NCI-H524 treated with DMSO at 0.1 percent for 48 hours (cell line): Measurements from ENCODE around the gene GJA3.
A peak's percentile ranks its signal among the peaks of the same experiment; 100 is the strongest.

Experiments used
- DNase-seq: peaks from one replicate; lab custom pipeline; 2025; lab: John Stamatoyannopoulos, UW

The GJA3 gene

DNA sequence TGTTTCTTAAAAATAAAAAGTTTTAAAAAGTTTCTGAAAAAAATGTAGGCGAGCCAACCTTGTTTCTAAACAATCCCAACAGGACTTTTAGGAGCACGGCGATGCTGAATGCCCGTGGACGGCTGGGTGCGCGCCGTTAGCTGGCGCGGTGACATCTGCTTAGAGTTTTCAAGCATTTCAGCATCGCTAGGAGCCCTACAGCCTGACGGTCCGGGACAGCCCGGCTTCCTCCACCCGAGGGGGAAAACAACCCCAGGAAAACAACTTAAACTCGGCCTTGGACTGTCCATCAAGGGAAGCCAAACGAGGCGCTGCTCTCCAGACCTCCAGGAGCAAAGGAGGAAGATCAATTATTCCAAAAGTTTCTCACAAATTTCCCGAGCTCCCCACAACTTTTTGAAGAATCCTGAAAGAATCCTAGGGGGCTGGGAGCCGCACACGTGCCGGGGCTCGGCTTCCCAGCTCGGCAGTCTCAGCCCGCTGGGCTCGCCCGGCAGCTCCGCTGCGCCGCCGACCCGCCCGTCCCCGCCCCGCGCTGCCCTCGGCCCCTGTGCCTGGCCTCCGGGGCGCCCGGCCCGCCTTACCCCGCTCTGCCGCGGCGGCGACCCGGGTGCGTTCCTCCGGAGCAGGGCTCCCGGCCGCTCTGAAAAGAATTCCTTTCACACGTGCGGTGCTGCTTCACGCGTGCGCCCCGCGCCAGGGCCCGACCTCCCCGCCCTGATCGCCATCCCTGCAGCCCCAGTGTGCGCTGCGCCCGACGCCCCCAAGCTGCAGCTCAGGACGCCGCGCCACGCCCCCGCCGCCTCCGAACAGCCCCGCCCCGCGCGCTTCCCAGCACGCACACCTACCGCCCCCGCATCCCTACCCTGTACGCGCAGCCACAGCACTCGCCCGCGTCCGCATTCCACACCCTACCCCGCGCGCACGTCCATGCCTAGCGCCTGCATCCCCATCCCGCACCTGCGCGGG, at the start of gene GJA3:
Gene GJA3 (minus strand): TSS at position 747 of the 969 bp plus-strand sequence. CDS start 17,764 bp downstream, outside the sequence.
- DNase-seq = no peak

DNA sequence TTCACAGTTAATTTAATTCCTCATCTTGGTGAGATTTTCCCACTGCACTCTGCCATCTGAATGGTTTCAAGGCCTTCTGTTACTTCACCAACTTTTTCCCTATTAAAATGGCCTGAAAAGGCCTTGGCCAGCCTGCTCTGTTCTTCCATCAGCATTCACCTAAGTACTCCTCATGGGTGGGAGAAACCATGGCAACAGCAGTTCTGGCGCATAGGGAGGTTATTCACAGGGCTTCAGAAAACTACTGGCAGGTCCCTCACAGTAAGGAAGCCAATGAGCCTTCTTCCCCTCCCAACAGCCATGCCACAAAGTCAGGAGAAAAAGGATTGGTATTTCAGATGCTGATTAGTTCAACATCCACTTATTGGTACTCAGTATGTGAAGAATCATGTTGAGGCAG, 49.1 kb upstream of the GJA3 start:
- no peak for DNase-seq

DNA sequence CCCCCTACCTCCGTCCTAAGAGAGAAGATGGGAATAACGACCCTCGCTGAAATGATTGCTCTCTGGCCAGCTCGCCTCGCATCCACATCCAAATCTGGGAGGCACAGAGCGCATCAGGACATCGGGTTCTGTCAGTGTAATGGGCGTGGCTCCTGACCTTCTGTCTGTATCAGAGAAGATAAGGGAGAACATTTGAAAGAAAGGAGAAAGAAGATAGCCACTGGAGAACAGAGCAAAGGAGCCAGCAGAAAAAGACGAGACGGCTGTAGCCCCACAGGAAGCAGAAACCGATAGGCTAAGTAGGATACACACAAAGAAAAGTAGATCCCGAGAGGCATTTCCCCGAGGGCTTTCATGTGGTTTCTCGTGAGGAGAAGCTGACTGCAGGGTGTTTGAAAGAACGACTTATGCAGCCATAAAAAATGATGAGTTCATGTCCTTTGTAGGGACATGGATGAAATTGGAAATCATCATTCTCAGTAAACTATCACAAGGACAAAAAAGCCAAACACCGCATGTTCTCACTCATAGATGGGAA, 45.9 kb upstream of the GJA3 start:
- no peak for DNase-seq

DNA sequence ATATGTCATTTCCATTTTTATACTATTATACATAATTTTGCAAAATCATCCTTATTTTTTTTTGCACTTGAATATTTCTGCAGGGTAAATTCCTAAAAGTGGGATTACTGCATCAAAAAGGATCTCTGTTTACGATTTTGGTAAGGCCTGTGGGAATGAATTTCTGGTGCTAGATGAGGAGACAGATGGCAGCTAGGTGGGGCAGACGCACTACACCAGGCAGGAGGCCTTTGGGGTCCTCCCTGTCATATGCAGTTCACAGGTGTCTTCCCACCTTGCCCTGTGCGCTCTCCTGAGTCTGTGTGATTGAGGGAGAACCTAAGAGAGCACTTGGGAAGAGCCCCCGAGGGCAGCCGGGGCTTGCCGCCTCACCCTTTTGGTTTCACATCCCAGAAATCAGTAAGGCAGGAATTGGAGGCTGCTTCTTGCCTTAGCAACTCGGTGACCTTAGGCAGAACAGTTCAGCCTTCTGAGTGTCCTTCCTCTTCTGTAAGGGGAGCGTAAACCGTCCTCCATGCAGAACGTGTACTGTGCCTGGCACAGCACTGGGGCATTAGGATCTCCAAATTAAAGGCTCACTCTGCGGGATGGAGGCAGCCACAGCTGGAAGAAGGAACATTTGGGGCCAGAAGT, 45.3 kb upstream of the GJA3 start:
- DNase-seq = no peak

DNA sequence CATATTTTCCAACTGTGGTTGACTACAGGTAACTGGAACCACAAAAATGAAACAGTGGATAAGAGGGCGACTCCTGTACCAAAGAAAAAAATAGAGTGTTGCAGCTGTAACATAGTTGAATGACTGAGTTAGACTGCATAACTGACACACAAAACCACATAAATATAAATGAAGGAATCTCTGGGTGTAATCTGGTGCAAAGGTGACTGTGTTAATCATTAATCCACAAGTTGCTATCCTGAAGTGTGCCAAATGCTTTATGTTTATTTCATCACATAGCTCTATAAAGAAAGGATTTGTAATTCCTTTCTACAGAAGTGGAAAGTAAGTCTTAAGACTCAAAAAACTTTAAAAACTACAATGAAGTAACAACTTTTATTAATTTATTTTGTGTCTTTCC, 37.9 kb upstream of the GJA3 start:
- DNase-seq = no peak

DNA sequence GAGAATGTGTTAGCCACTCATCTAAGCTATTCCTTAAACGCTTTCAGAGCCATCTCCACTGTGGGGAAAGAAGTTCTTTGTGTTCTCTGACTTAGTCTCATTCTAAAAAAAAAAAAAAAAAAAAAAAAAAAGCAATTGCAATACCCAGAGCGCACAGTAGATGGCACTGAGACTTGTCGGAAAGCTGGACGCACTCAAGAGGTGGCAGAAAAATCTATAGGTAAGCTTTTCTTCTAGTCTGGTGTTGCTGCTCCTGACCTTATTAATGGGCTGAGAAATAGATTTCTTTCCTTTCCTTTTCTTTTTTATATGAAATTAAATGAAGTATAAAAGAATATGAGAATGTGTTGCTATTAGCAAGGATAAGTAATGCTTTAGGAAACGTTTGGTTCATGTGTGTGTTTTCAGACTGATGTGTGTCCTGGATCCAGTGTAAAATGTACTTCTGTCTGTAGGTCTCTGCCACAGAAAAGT, 36.5 kb upstream of the GJA3 start:
- DNase-seq = peak; percentile 23

DNA sequence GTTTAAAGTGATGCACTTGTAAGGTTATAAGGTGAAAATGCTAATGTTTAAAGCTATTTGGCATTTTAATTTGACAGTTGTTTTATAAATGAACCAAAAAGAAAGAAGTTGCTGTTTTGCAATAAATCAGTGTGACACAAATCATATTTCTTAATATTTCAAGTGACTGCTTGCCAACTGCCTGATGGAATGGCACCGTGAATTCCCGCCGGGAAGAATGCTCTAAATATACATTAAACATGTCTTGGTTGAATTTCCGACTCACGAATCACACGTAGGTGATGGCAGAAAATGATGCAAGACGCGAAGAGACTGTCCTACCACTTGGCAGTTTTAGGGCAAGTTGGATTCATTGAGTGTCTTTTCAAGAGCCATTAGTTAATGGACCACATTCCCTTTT, 34.9 kb upstream of the GJA3 start:
- DNase-seq = no peak

DNA sequence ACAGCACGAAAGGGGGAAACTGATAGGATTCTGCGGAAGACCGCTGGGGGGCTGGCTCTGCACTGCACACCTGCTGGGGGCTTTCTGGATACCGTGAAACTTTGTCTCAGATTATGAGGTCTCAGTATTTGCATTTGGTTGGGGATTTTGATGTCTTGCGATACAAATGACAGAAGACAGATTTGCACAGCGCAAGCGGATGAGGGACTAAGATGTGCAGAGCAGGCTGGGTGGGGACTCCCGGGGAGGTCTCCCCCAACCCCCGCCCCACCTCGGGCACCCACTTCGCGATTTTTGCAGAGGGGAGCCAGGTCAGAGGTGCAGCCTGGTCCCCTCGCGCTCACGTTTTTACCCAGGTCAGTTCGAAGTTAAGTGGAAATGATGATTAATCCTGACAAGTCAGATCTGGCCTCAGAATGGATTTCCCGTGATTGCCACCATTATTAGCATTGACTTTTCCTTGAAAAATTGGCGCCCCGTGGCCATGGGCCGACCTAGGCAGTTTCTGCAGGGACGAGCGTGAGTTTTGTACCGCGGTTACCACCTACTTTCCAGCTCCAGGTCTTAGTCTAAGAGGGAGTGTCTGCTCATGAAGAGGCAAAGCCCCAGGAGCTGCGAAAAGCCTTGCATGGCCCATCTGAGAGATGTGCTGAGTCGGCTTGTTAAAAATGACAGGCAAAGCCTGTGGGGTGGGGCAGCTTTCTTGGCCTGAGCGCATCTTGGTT, 33.2 kb upstream of the GJA3 start:
- DNase-seq = no peak

DNA sequence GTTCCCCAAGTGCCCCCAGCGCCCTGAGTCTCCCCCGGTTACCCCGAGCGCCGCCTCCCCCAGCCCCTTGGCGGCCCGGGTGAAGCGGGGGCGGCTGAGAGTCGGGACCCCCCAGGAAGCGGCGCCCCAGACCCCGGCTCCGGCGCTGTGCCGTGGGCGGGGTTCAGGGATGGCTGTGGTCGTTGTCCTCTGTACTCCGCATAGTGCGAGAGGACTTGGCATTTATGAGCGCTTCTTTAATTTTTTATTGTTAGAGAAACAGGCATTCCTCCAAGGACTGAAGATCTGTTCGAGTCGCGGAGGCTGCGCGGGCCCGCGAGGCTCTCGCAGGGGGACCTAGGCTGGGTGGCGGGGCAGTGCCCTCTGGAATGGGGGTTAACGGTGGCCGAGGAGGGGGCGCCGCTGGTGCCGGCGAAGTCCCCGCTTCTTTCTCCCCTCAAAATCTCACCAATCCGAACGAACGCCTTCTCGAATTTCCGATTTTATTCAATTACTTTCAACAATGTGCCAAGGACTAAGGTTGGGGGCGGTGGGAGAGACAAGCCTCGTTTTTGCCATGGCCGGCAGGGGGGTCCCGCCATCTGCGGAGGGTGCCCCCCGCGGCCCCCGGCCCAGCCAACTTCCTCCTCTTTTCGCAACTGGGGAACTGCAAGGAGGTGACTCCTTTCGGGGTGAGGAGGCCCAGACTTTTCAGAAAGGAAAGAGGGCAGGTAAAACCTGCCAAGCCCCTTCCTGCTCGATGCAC, 32.5 kb upstream of the GJA3 start:
- no peak for DNase-seq

DNA sequence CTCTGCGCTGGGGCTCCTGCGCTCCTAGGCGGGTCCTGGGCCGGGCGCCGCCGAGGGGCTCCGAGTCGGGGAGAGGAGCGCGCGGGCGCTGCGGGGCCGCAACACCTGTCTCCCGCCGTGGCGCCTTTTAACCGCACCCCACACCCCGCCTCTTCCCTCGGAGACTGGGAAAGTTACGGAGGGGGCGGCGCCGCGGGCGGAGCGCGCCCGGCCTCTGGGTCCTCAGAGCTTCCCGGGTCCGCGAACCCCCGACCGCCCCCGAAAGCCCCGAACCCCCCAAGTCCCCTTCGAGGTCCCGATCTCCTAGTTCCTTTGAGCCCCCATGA, 31.9 kb upstream of the GJA3 start, which contains the start of gene GJB2:
Gene GJB2 (minus strand): TSS at position 103 of the 326 bp plus-strand sequence. CDS start 3,357 bp downstream, outside the sequence.
- DNase-seq = no peak

DNA sequence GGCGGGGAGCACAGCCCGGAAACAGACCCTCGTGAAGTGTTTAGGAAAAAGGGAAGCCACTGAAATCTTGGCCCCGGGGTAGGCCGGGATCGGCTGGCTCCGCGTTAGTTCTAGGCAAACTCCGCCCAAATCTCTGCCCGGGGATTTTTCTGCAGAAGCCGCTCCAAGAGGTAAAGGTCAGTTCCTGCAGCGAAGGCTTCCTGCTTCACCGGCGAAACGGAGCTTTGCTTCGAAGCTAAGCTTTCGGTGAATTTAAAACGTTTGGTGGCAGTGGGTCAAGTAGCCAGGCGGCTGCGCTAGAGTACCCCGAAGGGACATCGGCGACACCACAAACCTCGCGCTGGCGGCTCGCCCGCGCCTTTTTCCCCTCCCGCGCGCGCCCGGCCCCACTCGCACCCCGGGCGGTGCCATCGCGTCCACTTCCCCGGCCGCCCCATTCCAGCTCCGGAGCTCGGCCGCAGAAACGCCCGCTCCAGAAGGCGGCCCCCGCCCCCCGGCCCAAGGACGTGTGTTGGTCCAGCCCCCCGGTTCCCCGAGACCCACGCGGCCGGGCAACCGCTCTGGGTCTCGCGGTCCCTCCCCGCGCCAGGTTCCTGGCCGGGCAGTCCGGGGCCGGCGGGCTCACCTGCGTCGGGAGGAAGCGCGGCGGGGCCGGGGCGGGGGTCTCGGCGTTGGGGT, 31.4 kb upstream of the GJA3 start:
- DNase-seq = no peak

DNA sequence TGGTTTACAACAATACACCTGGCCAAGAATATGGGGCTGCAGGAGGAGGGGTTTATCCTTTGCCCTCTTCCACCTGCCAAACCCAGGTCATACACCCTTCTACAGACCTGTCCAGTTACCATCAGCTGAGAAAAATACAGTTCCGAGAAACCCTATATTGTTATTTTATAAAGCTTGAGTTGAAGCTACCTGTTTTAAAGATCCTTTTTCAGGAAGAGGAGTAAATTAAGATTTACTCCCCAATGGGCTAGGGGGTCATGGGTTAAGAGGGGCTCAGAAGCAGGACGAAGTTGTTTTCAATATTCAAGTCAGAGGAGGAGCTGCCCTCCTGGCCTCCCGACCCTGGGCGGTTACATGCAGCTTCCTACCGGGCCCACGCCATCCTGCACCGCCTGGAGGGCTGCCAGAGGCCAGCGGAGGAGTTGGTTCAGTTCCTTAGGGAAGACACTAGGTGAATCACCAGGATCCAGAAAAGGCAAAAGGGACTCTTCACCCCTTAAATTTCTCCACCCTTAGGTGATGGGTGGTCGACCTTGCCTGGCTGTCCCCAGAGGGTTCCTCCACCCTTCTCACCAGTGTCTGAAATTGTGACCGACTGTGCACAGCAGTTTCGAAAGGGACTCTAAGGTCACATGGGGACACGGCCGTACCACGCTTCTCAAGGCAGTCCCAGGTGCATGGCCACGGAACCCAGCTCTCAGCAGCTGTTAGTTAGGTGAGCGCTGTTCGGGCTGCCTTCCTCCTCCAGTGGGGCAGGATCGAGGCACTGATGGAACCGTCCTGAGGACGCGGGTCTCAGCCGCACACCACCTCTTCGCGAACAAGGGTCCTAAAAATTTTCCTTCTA, 30.7 kb upstream of the GJA3 start:
- DNase-seq = no peak

DNA sequence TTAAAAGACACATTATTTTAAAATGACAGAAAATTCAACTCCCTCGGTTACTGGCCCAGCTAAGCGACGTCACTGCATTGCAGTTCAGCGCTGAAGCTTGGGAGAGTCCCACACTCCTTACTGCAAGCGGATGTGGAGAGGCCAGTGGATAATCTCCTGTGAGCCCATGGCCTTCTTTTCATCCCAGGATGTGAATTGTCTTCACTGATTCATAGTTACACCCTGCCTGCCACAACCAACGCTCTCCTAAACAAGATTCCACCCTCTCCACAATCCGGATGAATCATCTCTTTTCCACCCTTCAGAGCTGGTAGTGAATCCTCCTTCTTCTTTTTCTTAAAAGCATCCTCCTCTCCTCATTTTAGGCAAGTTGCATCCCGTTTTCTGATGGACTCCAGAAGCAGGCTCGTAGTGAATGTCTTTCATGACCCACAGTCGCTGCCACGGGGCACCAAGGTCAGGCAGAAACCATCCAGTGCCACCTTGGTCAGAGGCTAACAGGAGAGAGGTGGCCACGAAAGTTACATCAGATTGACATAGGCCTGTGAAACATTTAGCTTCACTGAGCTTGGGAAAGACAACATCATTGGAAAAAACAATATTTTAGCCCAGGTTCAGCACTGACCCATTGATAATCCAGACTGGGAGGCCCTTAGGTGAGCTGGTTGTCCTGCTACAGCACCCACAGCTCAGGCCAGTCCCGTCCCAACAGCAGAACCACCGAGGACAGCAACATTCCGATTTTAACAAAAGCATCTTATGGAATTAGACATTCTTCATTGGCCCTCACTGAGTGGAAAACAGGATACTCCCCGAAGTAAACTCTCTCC, 29.8 kb upstream of the GJA3 start:
- no peak for DNase-seq

DNA sequence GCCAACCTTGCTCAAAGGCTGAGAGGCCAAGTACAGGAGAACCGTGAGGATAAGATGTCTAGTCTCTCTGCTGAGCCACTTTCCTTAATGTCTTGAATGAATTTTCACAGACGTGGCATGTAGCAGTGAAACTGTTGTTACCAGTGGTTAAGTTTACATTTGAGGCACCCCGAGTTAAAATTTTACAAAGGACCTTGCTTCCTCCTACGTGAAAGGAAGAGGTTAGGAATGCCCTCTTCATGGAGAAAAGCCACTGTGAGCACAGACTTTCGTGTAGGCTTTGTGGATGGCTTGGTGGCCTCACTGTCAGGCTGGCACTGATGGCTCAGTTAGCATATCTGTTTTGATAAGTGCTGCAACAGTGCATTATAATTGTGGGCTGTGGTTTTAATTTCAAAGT, 29.2 kb upstream of the GJA3 start:
- no peak for DNase-seq

DNA sequence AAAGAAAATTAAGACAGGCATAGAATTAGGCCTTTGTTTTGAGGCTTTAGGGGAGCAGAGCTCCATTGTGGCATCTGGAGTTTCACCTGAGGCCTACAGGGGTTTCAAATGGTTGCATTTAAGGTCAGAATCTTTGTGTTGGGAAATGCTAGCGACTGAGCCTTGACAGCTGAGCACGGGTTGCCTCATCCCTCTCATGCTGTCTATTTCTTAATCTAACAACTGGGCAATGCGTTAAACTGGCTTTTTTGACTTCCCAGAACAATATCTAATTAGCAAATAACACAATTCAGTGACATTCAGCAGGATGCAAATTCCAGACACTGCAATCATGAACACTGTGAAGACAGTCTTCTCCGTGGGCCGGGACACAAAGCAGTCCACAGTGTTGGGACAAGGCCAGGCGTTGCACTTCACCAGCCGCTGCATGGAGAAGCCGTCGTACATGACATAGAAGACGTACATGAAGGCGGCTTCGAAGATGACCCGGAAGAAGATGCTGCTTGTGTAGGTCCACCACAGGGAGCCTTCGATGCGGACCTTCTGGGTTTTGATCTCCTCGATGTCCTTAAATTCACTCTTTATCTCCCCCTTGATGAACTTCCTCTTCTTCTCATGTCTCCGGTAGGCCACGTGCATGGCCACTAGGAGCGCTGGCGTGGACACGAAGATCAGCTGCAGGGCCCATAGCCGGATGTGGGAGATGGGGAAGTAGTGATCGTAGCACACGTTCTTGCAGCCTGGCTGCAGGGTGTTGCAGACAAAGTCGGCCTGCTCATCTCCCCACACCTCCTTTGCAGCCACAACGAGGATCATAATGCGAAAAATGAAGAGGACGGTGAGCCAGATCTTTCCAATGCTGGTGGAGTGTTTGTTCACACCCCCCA, 28.1 kb upstream of the GJA3 start:
- DNase-seq = no peak

DNA sequence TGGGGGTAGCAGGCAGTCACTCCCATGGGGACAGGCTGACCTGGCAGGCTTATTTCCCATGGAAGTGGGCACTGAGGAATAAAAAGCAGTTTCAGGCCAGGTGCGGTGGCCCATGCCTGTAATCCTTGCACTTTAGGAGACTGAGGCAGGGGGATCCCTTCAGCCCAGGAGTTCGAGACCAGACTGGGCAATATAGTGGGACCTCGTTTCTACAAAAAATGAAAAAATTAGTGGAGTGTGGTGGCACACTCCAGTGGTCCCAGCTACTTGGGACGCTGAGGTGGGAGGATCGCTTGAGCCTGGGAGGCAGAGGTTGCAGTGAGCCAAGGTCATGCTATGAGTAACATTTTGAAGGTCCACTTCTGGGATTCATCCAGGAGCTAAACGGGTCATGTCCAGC, 25.9 kb upstream of the GJA3 start:
- no peak for DNase-seq

DNA sequence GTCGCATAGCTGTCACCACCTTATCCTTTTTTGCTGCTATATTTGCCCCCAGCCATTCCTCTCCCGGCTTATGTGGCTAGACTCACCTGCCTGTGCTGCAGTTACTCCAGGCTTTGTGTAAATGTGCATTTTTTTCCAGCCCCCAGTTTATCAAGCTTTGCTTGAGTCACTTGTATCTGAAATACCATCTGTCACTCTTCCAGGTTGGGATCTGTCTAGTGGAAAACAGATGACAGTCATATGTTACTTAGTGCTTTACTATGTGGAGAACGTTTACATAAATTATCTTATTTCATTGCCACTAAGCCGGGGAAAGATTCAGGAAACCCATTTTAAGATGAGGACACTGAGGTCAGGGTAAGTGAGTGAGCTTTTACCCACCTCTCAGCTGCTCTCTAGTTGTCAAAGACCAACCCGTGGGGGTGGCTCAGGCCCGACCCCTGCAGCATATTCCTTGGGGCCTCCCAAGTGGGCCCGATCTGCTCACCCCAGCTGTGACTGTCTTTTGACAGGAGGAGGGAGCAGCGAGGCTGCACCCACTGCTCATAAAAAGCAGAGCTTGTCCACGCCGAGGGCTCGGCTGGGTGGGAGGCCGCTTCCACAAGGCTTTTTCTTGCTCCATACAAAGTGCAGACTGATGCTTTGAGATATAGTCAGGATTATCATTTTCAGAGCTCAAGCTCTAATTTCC, 24.7 kb upstream of the GJA3 start:
- peak; percentile 81 for DNase-seq
